Parathyroid adenoma (tissue), 2 donors: ENCODE results near the gene LPP.
A peak's percentile ranks its signal among the peaks of the same experiment; 100 is the strongest.

Experiments used
- H2AFZ ChIP-seq: fragments of 300-600 bp; sonication (generic); one replicate; pipeline ENCODE4 v1.7.0; 2017; ENCODE audit warnings: antibody characterized with exemption, mild to moderate bottlenecking
- H3K27ac ChIP-seq: fragments of 300-600 bp; sonication (generic); one replicate; pipeline ENCODE4 v1.7.0; 2017
- H3K27me3 ChIP-seq: fragments of 300-600 bp; sonication (generic); one replicate; pipeline ENCODE4 v1.7.0; 2017; ENCODE audit warnings: low read length; ENCODE audit not compliant: control insufficient read depth, insufficient read depth
- H3K36me3 ChIP-seq: fragments of 300-600 bp; sonication (generic); one replicate; pipeline ENCODE4 v1.7.0; 2017; ENCODE audit warnings: low read length; ENCODE audit not compliant: control insufficient read depth, insufficient read depth
- H3K4me1 ChIP-seq: fragments of 300-600 bp; sonication (generic); one replicate; pipeline ENCODE4 v1.7.0; 2017; ENCODE audit warnings: control low read depth
- H3K4me2 ChIP-seq: fragments of 300-600 bp; sonication (generic); one replicate; pipeline ENCODE4 v1.7.0; 2017; ENCODE audit warnings: low read length
- H3K4me3 ChIP-seq: fragments of 300-600 bp; sonication (generic); one replicate; pipeline ENCODE4 v1.7.0; 2017; ENCODE audit warnings: low read depth, low read length
- H3K79me2 ChIP-seq: fragments of 300-600 bp; sonication (generic); one replicate; pipeline ENCODE4 v1.7.0; 2017; ENCODE audit warnings: control low read depth
- H3K9ac ChIP-seq: fragments of 300-600 bp; sonication (generic); one replicate; pipeline ENCODE4 v1.7.0; 2017; ENCODE audit warnings: mild to moderate bottlenecking
- H3K9me3 ChIP-seq: fragments of 300-600 bp; sonication (generic); one replicate; pipeline ENCODE4 v1.7.0; 2017; ENCODE audit warnings: low read length; ENCODE audit not compliant: control insufficient read depth
- CTCF ChIP-seq: fragments of 300-600 bp; sonication (generic); IDR thresholded peaks from one replicate; pipeline ENCODE4 v1.7.0; 2017; ENCODE audit warnings: antibody characterized with exemption, mild to moderate bottlenecking
- donor health status: primary hyperparathyroidism.

Gene LPP

DNA sequence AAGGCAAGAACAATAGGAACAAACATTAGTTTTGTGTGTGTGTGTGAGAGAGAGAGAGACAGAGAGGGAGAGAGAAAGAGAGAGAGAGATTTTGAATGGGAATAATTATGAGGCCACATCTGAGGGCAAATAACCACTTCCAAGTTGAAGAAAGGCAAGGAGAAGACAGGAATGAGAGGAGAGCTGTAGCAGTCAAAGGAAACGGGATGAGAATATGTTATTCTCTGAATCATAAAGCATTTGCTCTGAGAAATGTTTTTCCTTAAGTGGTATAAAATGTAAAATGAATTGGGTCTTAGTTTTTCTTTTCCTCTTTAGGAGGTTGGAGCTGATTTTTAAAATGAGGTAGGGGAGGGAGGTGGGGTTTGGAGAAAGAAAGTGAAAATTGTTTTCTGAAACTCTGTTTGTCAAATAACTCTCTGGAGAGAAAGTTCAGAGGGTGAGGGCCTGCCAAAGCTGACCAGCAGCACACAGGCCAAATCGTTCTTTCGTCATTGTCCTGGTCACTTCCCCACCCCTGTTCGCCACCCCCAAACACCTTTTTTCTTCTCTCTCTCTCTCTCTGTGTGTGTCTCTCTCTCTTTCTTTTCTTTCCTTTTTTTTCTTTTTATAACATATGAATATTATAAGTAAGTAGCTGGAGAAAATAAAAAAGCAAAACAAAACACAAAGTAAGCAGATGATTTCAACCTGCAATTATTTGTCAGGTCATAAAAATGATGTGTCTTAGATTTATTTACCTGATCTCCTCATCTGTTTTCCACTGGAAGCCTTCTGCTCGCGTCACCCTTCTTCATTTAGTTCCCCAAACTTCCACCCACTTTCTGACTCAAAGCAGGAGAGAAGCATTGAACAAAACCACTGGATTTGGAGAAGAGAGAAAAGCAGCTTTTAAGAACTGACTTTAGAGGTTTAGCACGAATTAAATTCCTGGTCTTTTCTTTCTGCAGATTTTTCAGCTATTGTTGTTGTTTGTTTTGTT is 110.6 kb downstream of the LPP start:
- no peaks in the 10 kb centered on the region for H3K27me3 ChIP-seq
- H2AFZ ChIP-seq, result no peak overlapping the region
- TF ChIP-seq CTCF, result no peak
- peak overlapping the region; percentile 2 for H3K27ac ChIP-seq
- H3K9ac ChIP-seq, result no peak overlapping the region
- H3K4me3 ChIP-seq, result no peak overlapping the region
- no peaks in the 10 kb centered on the region for H3K4me1 ChIP-seq
- H3K4me2 ChIP-seq, result no peak overlapping the region
- H3K36me3 ChIP-seq, result no peaks in the 10 kb centered on the region
- H3K79me2 ChIP-seq, result no peaks in the 10 kb centered on the region
- no peaks in the 10 kb centered on the region for H3K9me3 ChIP-seq

- no peak overlapping the region for H3K9ac ChIP-seq
- no peaks in the 10 kb centered on the region for H3K9me3 ChIP-seq
- no peaks in the 10 kb centered on the region for H3K79me2 ChIP-seq
- TF ChIP-seq CTCF, result no peak
- H3K27ac ChIP-seq, result peak overlapping the region; percentile 13
- H3K27me3 ChIP-seq, result no peaks in the 10 kb centered on the region
- no peaks in the 10 kb centered on the region for H3K4me1 ChIP-seq
- no peaks in the 10 kb centered on the region for H3K36me3 ChIP-seq
- no peak overlapping the region for H2AFZ ChIP-seq
- no peak overlapping the region for H3K4me3 ChIP-seq
- no peak overlapping the region for H3K4me2 ChIP-seq
Observed at GRCh38 chr3:188266562-188267274, 112.8 kb downstream of the LPP start.

- Histone ChIP-seq H3K4me3 (no peak overlapping the region), H3K27me3 (no peaks in the 10 kb centered on the region), H3K4me2 (no peak overlapping the region), H2AFZ (no peak overlapping the region), H3K4me1 (no peaks in the 10 kb centered on the region), H3K27ac (no peak overlapping the region), H3K79me2 (no peaks in the 10 kb centered on the region), H3K36me3 (no peaks in the 10 kb centered on the region), H3K9me3 (no peaks in the 10 kb centered on the region), H3K9ac (no peak overlapping the region)
- TF ChIP-seq CTCF, result no peak
Observed at GRCh38 chr3:188267790-188268335, 113.9 kb downstream of the LPP start.

GRCh38 chr3:188268336-188268735 is 114.4 kb downstream of the LPP start:
- no peak for TF ChIP-seq CTCF
- Histone ChIP-seq H3K4me2 (no peak overlapping the region), H2AFZ (no peak overlapping the region), H3K27me3 (no peaks in the 10 kb centered on the region), H3K4me3 (no peak overlapping the region), H3K27ac (no peak overlapping the region), H3K79me2 (no peaks in the 10 kb centered on the region), H3K4me1 (no peaks in the 10 kb centered on the region), H3K9ac (no peak overlapping the region), H3K9me3 (no peaks in the 10 kb centered on the region), H3K36me3 (no peaks in the 10 kb centered on the region)
